K562 treated with DMSO at 1 percent for 48 hours (cell line): Measurements from ENCODE around the gene UBE2E1. TPM values are rescaled to one million over a fixed set of nuclear protein-coding genes. Genes with fewer than 3 reads are reported as not detected.

Experiments
- total RNA-seq: library from RNA; unstranded; fragments of 300-600 nt; gene quantifications from 2 replicates; pipeline ENCODE4 v1.2.3, GENCODE V29; 2022; ENCODE audit warnings: low replicate concordance; ENCODE audit errors: extremely low read depth

Gene UBE2E1
- not detected in 2 replicates for total RNA-seq

DNA sequence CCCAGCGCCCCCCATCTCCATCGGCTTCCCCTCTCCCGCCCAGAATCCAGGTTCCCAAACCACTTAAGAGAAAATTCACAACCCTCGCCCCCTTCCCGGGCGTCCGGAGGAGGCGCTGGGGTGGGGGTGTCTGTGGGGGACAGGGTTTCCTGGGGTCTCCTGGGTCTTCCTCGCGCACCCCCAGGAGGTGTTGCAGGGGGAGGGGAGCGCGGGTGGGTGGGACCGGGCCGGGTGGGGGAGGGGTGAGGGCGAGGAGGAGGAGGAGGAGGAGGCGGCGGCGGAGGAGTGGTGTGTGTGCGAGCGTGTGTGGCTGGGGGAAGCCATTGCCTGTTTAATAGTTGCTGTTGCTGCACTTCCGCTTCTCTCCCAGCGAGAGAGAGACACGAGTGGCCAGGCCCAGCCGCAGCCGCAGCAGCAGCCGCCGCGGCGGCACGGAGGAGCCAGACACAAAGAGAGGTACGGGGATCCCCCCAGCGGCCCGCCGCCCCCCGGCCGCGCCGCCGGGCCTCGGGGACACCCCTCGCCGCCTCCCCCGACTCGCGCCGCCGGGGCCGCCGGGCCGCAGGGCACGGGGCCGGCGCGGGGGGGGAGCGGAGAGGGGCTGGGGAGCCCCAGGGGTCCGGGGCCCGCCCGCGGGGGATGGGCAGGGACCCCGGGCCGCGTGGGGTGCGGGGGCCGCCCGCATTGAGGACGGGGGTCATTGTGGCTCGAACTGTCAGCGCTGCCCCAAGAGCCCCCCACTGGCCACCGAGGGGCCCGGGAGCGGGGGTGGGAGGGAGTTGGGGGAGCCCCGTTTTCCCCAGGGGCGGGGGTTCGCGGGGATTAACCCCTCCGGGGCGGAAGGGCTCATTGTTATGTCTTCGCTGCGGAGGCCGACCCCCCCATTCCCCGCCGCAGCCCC, at the start of gene UBE2E1:
UBE2E1 (plus strand) TSS at position 323 of the 901 bp plus-strand sequence. CDS start 1,315 bp downstream, outside the sequence.

DNA sequence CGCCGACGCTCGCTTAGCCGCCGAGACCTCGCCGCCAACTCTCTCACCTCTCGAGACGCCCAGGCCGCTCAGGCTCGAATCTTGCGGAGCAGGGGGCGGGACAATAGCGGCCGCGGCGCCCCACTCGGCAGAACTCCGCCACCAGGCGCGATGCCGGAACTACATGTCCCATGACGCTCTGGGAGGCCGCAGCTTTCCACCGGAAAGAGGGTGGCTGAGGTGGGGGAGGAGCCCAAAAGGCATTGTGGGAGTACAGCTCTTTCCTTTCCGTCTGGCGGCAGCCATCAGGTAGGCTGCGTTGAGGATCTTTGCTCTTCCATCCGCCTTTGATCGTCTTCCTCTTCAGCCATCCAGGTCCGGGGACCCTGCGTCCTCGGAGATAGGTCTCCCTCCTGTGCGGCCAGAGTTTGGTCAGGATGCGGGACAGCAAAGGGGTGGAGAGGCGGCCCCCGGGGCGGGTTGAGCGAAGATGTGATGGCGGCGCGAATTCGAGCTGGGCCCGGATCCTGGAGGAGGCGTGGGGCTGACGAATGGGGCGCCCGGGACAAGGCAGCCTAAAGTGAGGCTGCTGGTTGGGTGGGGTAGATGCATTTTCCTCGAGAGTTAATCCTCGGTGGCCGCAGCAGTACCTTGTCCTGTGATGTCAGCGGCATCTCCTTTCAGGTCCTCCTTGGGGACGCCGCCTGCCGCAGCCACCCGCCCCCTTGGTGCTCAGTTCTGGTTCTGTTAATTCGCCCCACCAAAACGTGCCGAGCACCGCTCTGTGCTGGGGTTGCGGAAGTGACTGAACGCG, 111.3 kb downstream of the UBE2E1 start, which contains the start of the genes NKIRAS1 and RPL15:
NKIRAS1 (minus strand) TSS at position 105 of the 793 bp plus-strand sequence. CDS start 6,086 bp downstream, outside the sequence.
RPL15 (plus strand) TSS at position 247 of the 793 bp plus-strand sequence. CDS start 728 bp downstream, outside the sequence.

Other genes with a start within 250 kb of the UBE2E1 start
- gene NKIRAS1, start 111.0 kb downstream of the UBE2E1 start, total RNA-seq, result not detected in 2 replicates
- gene RPL15, start 111.2 kb downstream of the UBE2E1 start, total RNA-seq, result 4,020 and 11,298 TPM in 2 replicates
- not detected in 2 replicates for gene NR1D2, start 139.3 kb downstream of the UBE2E1 start, total RNA-seq